SHP77 treated with DMSO at 0.1 percent for 48 hours (cell line): ENCODE data around the gene HERC2.

Source experiments
- DNase-seq: peaks from one replicate; lab custom pipeline; 2025; lab: John Stamatoyannopoulos, UW

Gene HERC2

GRCh38 chr15:28096670-28097431 is 225.1 kb downstream of the HERC2 start:
- no peak for DNase-seq

DNA sequence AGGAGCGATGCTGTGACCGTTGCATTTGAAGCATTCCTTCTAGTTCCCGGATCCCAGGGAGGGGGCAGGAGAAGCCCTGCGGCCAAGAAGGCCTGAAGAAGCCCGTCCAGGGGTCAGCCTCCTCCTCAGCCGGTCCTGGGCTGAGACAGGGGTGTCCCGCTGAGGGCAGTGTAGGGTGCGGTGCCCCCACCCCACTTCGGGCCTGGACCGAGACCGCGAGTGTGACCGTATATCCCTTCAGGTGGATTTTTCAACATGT is 225.6 kb downstream of the HERC2 start:
- no peak for DNase-seq

DNA sequence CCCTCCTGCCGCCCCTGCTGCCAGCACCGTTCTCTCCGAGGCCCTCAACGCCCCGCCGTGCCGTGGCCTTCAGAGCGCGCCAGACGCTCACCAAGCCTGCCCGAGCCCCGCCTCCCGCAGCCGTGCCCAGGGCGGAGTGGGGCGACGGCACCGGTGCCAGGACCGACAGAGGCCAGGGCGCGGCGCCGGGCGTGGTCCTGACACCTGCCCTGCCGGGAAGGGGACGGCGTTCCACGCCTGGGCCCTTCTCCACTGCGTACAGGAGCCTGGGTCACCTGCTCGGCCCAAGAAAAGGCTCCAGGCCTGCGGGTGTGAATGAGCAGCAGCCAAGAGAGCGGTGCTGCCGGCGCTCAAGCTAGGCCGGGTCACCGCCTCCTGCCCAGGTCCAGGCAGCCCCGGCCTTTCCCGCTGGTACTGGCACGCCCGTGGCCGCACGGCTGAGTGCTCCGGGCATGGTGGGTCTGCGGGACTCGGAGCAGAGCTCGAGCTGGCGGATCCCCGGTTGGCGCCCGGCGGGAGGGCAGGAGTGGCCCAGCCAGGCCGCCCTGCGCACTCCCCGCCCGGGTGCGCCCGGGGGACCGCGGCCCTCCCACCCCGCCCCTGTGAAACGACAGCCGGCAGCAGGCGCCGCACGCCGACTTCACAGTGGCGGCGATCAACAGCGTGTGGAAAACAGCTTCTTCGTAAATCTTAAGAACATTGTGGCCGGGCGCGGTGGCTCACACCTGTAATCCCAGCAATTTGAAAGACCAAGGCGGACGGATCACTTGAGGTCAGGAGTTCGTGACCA is 227.1 kb downstream of the HERC2 start:
- no peak for DNase-seq

GRCh38 chr15:28093752-28094535 is 228.0 kb downstream of the HERC2 start:
- no peak for DNase-seq

DNA sequence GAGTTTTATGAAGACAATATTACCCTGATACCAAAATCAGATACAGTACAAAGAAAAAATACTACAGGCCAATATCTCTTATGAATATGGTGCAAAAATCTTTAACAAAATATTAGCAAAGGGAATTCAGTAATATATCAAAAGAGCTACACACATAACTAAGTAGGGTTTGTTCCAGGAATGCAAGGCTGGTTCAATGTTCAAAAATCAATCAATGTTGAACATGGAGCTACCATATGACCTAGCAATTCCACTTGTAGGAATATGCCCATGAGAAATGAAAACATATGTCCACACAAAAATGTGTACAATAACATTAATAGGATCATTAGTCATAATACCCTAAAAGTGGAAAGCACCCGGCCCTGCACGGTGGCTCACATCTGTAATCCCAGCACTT is 230.7 kb downstream of the HERC2 start:
- DNase-seq, result no peak

- no peak for DNase-seq
These were observed 235.7 kb downstream of the HERC2 start for GRCh38 chr15:28086175-28086703.

GRCh38 chr15:28085489-28086174 is 236.3 kb downstream of the HERC2 start:
- no peak for DNase-seq

DNA sequence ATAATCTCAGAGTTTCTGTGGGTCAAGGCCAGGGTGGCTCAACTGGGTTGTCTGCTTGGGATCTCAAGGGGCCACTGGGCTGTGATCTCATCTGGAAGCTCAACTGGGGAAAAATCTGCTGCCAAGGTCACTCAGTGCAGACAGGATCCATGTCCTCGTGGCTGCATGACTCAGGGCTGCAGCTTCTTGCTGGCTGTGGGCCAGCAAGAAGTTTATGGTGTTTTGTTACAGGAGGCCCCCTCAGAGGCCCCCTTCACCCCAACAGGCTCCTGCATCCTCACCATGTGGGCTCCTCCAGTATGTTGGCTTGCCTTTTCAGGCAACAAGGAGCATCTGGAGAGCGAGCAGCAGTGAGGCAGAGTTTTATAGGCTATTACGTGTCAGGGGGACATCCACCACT is 237.4 kb downstream of the HERC2 start:
- no peak for DNase-seq

GRCh38 chr15:28082891-28083684 is 238.9 kb downstream of the HERC2 start:
- DNase-seq, result no peak

DNA sequence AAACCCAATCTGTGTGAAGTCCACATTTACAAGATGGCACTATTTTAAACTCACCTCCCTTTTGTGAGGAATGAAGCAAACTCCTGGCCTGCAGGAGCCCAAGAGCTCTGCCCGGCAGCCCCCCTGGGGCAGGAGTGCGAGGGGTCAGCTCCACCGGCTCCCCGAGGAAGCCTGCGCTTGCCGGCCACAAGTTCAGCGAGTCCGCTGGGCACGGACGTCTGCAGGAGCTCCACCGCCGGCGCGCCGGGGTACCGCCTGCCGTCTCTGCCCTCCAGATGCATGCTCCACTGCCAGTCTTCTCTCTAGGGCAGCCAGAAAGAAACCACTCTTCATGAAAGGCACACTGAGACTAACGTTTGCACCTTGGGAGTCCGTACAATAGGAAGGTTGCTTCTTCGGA is 240.4 kb downstream of the HERC2 start:
- DNase-seq, result no peak

DNA sequence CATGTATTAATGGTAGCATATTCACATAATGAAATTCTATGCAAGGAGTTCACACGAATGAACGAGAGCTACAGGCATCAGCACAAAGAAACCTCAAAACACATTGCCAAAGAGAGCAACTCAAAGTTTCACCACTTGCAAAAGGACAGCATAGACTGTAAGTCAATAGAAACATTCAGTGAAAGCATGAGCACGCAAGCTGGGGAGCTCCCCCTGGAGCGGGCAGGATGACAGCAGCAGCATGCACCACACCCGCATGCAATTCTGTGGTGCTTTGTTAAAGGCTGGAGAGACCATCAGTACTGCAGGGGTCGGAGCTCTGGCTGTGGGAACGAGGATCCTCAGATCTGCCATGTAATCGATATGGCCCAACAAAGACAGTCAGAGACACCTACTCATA is 241.6 kb downstream of the HERC2 start:
- no peak for DNase-seq

GRCh38 chr15:28079313-28079969 is 242.5 kb downstream of the HERC2 start:
- no peak for DNase-seq

DNA sequence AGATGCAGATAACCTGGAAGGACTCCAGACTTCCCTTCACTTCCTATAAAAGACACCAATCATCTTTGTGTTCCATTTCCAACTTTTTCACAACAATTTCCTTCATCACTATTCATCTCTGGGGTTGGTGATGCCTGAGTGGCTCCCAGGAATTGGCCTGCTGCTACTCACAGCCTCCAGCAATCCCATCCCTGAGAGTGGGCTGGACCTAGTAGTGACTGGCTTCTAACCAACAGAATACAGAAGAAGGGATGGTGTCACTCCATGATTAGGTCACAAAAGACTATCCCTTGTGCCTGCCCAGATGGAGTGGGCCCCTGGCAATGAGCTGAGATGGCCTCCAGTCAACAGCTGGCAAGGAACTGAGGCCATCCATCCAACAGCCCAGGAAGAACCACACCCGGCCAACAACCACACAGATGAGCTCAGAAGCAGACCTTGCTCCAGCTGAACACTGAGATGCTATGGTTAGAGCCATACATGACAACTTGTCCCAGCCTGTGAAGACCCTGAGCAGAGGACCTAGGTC is 243.7 kb downstream of the HERC2 start:
- DNase-seq, result no peak

- no peak for DNase-seq
These were observed 246.4 kb downstream of the HERC2 start for GRCh38 chr15:28075573-28075972.

DNA sequence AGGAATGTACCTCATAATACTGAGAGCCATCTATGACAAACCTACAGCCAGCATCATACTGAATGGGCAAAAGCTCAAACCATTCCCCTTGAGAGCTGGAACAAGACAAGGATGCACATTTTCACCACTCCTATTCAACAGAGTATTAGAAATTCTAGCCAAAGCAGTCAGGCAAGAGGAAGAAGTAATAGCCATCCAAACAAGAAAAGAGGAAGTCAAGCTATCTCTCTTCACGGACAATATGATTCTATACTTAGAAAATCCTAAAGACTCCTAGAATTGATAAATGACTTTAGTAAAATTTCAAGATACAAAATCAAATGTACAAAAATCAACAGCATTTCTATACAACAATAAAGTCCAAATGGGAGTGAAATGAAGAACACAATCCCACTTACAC is 253.0 kb downstream of the HERC2 start:
- DNase-seq, result no peak

- DNase-seq, result no peak
These were observed 255.7 kb downstream of the HERC2 start for GRCh38 chr15:28066231-28066630.
